HG03159 (cell line): ENCODE data around the gene SEMG2.

Experiments used
- ATAC-seq: cut with Tn5 transposase; IDR thresholded peaks from one replicate; pipeline ENCODE4 v1.9.1; 2021; ENCODE audit warnings: mild to moderate bottlenecking, moderate library complexity; ENCODE audit not compliant: unreplicated experiment

Gene SEMG2, protein sequence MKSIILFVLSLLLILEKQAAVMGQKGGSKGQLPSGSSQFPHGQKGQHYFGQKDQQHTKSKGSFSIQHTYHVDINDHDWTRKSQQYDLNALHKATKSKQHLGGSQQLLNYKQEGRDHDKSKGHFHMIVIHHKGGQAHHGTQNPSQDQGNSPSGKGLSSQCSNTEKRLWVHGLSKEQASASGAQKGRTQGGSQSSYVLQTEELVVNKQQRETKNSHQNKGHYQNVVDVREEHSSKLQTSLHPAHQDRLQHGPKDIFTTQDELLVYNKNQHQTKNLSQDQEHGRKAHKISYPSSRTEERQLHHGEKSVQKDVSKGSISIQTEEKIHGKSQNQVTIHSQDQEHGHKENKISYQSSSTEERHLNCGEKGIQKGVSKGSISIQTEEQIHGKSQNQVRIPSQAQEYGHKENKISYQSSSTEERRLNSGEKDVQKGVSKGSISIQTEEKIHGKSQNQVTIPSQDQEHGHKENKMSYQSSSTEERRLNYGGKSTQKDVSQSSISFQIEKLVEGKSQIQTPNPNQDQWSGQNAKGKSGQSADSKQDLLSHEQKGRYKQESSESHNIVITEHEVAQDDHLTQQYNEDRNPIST

DNA sequence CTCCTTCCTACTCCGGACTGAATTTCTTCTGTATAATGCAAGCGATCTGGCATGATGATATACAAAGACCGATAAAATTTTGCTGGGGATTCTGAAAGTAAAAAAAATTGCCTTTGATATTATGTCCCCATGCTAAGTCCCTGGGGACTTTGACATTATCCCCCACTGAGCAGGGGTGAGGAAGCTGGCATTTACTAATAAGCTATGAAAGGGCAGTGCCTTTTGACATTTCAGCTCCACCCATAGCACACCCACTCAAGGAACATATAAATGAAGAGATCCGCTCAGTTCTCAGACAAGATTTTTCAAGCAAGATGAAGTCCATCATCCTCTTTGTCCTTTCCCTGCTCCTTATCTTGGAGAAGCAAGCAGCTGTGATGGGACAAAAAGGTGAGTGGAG is at the start of gene SEMG2:
Gene SEMG2, plus strand, starts transcription at position 298 of the 400 bp plus-strand sequence. Its CDS starts 17 bp downstream, at position 315.
- ATAC-seq: no peak

DNA sequence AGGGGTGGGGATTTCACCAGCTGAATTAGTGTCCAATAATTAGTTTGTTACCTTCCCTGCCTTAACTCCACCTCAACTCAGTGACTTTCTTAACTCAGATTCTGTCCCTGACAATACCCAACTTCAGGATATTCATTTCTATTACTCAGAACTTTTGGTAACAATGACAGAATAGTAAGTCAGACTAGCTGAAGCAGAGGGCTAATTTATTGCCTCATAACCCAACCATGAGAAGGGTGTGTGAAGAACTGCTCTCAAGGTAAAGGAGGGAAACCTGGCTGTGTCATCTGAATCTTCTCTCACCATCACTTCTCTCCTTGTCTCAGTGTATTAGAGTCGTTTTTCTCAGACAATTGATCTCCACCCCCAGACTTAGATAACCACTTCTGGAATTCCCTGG is 47.7 kb upstream of the SEMG2 start:
- ATAC-seq: no peak

DNA sequence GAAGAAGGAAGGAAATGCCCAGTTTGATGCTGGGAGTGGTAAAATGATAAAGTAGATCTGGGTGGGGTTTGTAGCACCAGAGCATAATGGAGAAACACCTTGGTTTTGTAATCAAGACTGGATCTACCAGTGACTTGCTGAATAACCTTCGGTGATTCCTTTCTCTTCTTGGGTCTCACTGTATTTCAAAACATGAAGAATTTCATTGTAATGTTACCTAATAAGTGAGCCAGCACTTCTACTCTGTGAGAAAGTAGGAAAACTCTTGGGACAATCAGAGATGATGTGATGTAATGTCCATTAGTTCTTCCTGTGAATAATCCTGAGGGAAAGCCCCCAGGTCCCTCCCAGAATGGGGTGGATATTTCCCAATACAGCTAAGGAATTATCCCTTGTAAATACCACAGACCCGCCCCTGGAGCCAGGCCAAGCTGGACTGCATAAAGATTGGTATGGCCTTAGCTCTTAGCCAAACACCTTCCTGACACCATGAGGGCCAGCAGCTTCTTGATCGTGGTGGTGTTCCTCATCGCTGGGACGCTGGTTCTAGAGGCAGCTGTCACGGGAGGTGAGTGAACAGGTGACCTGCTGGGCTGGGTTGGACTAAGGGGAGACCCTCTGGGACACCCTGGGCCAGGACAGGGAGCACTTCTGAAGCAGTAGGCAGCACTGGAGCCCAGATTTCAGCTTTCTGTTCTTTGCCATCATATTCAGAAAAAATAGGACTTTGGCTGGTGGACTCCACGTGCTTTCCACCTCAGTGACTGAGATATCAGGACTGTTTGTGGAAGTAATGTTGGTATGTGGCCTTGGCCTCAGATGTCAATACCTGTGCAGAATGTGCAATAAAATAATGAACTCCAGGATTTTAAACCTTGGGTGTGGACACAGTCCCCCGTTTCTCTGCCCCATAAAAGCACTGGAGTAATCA is 46.5 kb upstream of the SEMG2 start, which contains the start of gene PI3:
Gene PI3, plus strand, starts transcription at position 469 of the 931 bp plus-strand sequence. Its CDS starts 21 bp downstream, at position 490.
- no peak for ATAC-seq

DNA sequence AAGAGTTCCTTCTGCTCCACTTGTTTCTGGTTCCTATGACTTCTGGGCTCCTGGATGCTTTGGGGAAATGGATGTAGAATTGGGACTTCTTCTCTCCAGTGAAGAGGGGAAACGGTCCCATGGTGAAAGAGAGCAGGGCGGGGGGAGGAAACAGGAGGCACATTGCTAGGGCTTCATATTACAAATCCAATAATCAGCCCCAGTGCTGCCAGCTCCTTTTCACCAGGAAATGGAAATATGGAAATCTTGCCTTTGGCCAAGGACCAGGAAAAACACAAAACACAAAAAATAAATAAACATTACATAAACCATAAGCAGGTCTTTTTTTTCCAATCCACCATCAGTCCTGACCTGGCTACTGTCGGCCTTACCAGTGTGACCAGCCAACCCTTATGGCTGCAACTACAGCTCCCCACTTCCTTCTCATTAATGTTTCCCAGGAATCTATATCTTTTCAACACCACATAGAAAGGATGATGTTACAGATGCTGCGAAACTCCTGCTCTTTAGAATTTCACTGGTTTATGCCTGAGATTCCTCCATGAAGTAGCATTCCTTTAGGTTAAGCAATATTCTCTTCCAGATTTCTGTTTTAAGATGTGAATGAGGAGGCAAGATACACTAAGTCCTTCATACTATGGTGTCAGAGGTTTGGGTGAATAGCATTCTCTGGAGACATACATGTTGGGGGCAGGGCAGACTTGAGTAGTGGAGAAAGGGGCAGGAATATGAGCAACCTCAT is 44.5 kb upstream of the SEMG2 start:
- ATAC-seq: no peak

DNA sequence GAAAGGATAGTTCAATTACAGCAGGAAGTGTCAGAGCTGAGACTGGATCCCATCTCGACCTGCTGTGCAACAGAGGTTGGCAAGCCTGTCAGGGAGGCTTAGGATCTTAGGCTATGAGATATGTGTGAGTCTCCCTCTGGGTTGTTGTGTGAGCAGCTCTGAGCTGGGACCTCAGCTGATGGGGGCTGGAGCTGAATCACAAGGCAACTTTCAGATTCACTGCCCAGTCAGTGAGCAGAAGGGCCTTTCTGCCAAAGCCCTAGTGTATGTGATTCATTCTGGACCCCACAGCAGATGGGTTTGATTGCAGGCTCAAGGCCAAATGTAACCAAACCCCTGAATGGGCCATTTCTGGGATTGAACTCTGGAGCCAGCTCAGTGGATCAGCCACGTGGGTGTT is 42.0 kb upstream of the SEMG2 start:
- no peak for ATAC-seq

DNA sequence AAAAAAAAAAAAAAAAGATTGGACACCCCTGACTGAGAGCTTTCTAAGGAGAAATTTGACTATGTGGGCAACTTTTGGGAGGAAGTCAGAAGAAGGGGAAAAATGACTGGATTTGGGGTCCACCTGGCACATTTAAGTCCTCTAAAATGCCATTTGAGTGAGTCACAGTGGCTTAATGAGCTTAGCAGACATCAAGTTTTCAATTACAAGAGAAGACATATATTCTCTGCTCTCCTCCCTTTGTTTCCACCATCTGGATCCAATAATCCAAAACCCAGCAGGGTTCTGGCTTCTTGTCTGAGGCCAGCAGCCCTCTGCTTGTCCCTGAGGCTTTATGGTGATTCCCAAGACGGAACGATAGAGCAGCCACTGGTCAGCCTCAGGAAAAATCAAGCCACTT is 39.5 kb upstream of the SEMG2 start:
- ATAC-seq: no peak

DNA sequence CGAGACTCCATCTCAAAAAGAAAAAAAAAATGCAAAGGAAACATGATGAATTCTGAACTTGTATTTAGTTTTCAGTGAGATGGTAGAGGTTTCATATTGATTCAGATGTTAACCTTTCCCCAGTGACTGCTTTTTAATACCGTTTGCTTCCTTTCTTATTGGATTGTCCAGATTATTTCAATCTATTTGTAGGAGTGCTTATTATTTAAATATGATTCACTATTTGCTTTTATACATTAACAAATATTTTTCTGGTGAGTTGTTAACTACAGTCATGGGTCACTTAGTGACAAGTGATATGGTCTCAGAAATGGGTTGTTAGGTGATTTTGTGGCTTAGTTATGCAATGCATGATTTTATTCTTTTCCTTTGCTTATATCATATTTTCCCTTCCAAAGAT is 38.1 kb upstream of the SEMG2 start:
- no peak for ATAC-seq

DNA sequence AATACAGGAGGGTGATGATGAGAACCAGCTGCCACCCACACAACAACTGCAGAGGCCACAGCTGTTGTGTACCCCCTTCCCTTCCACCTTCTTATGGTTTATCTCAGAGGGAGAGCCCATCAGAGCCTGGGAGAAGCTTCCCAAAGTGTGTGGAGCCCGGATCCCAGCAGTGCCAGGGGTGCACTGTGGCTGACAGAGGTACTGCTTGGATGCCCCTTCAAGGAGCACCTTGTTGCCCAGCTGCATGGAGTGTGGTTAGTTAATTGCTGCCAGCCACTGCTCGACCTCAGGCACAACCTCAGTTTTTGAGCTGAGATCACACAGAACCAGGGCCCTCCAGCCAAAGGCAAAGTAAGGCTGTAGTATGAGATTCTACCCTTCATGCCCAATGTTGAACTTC is 33.5 kb upstream of the SEMG2 start:
- ATAC-seq: no peak

DNA sequence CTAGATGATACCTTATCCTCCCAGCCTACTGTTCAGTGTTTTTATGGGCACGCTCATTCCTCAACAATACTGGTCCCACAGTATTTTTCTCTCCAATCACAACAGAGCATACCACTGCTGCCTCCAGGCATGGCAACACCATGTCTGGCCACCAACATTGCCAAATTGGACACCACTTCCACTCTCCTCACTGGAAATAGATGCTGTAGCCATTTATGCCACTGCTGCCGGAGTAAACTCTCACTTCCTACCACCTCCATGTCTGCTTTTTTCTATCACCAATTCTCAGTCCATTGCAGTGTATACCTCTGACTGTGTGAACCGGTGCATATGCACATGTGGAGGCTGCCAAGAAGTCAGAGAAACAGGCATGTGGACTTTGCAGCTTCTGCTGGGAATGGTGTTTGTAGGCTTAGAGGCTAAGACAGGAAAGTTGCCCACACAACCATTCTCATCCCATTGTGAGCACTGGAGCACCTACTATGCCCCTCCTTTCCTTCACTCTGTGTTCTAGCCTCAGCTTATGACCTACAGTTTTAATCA is 32.0 kb upstream of the SEMG2 start:
- no peak for ATAC-seq

DNA sequence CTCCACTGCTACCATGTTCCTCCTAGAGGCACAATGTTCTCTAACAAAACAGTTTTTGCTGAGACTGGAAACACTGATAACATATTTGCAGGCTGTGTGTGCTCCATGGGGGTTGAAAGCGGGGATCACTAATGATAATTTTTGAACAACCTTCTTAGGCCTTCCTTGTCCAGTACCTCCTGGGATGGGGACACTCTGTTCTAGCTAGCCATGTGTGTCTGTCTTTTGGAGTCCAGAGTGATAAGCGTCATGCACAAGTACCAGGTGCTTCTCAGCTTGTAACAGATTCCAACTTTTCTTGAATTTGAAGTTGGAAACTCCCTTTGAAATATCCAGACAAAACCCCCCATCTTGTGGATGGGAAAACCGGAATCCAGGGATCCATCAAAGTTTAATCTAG is 31.3 kb upstream of the SEMG2 start:
- ATAC-seq: no peak

DNA sequence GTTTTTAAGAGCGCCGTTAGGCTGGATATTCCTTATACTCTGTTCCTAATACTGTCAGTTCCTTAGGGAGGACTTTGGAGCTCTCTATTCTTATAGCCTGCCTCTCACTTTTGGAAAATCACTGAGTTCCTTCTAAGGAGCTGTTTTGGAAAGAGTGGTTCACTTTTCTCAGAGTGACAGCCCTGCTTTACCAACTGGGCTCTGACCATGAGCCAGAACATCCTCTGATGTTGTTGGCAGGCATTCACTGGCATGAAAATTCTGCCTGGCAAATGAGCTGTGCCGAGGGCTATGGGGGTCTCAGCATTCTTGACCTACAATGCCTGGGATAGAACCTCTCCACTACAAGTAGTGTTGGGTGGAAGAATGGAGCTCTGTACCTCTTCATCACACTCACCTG is 29.2 kb upstream of the SEMG2 start:
- ATAC-seq: no peak

DNA sequence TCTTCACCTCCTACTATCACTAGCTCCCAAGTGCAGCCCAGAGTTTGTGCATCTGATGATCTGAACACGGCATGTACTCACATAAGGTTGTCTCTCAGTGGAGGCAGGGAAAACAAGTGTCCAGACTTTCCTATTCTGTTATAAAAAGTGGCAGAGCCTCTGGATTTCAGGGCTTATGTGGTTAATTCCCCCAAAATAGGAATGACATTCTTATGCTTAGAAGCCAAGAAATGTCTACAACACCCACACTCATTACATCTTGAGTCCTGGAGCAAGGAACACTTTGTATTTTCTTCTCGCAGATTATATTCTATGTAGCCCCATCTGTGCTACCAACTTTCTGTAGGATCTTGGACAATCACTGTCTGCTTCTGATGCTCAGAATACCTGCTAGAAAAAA is 27.8 kb upstream of the SEMG2 start:
- ATAC-seq: no peak

DNA sequence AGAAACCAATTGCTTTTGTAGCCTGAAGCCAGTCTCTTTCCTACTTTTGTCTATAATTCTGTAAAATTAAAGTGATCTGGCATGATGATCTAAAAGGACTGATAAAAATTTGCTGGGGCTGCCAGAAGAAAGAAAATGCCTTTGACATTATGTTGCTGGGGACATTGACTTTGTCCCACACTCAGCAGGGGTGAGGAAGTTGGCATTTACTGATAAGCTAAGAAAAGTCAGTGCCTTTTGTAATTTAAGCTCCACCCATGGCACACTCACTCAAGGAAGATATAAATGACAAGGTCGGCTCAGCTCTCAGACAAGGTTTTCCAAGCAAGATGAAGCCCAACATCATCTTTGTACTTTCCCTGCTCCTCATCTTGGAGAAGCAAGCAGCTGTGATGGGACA is 14.4 kb upstream of the SEMG2 start, which contains the start of gene SEMG1:
Gene SEMG1, plus strand, starts transcription at position 309 of the 400 bp plus-strand sequence. Its CDS starts 21 bp downstream, at position 330.
- ATAC-seq: no peak

DNA sequence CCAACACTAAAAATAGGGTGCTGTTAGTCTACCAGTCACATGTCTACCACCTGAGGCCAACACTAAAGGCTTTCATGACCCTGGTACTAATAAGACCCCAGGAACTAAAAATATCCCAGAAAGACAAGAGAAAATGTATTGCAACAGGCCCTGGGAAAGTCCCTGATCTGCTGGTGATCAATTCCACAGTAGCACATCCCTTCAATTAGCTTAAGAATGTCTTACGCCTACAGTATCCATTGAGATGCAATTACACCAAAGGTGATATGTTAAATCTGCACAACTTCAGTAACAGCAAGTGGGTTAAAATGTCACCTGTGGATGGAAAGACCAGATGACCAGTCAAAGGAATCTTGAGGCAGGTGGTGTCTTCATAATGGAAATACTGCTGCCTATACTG is 11.2 kb upstream of the SEMG2 start:
- ATAC-seq: no peak

DNA sequence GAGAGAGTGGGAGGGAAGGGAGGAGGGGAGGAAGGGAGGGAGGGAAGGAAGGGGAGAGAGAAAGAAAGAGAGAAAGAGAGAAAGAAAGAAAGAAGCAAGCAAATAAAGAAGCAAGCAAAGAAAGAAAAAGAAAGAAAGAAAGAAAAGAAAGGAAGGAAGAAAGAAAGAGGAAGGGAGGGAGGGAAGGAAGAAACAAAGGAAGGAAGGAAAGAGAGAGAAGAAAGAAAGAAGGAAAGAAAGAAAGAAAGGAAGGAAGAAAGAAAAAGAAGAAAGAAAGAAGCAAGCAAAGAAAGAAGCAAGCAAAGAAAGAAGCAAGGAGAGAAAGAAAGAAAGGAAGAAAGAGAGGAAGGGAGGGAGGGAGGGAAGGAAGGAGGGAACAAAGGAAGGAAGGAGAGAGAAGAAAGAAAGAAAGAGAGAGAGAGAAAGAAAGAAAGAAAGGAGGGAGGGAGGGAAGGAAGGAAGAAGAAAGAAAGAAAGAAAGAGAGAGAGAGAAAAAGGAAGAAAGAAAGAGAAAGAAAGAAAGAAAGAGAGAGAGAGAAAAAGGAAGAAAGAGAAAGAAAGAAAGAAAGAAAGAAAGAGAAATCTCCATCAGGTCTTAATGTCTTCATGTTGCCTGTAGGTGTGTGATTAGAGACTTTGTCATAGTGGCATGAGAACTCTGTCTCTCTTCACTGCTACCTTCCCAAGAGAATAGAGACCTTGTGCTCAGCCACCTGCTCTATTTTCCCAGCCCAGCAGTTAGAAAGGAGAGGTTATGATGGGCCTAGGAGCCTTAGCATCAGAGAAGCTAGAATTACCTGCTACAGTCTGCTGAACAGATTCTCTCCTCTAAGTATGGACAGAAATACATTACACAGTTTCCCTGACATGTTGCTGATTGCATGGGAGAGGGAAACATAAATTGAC is 9.4 kb upstream of the SEMG2 start:
- ATAC-seq: no peak

DNA sequence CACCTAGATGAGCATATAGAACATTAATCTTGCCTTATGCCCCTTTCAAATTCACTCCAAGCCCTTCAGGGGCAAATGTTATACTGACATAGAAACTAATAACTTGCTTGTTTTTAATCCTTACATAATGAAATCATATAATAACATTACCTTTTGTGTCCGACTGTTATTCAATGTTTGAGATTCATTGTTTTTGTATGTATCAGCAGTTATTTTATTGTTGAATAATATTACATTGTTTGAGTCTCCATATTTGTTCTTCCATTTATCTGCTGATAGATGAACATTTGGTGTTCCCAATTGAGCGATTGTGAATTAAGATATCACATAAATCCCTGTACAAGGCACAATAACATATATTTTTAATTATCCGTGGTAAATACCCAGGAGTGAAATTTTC is 8.3 kb upstream of the SEMG2 start:
- ATAC-seq: no peak

DNA sequence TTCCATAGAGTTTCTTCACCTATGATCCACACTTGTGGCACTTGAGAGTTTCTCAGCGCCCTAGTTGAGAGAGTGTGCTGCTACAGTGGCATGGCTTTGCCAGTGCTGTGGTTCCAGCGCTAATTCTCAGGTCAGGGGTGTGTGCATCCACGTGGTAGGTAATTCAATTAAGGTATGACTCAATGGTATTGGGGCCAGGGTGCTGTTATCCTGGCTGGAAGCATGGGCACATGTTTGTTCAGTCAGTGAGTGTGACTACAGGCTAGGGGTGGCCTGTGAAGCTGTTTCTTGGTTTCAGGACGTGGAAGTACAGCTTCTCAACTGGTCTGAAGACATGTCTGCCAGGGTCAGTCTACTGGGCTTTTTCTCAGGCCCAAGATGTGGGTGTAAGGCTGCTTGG is 3.0 kb upstream of the SEMG2 start:
- no peak for ATAC-seq

DNA sequence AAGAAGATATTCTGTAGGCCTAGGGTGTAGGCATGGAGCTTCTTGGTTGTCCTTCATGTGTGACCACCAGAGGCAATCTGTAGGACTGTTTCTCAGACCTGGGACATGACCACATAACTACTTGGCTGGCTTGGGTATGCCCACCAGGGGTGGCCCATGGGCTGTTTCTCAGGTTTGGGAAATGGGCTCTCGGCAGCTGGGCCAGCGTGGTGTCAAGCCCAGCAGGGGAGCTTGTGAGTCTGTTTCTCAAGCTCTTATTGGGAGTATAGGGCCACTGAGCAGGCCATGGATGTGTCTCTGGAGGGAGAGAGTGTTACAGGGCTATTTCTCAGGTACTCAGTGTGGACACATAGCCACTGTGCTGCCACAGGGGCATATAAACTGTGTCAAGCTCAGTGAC is 2.5 kb upstream of the SEMG2 start:
- ATAC-seq: no peak

DNA sequence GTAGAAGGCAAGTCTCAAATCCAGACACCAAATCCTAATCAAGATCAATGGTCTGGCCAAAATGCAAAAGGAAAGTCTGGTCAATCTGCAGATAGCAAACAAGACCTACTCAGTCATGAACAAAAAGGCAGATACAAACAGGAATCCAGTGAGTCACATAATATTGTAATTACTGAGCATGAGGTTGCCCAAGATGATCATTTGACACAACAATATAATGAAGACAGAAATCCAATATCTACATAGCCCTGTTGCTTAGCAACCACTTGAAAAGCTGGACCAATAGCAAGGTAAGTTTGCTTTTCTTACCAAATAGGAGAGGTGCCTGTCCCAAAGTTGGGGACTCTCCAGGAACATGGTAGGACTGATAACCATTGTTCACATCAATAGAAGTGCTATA is 2.0 kb downstream of the SEMG2 start:
- ATAC-seq: no peak
